ENCODE data around the gene NPY.

NPY gene

GRCh38 chr7:24318326-24318725 lies 34.3 kb downstream of the NPY start:
- no peak for DNase-seq

- no peak for DNase-seq
Observed at GRCh38 chr7:24319209-24319608, 35.2 kb downstream of the NPY start.

GRCh38 chr7:24323961-24324480 lies 40.0 kb downstream of the NPY start:
- DNase-seq: no peak

- DNase-seq: no peak
Observed at GRCh38 chr7:24325708-24326107, 41.7 kb downstream of the NPY start.

GRCh38 chr7:24328050-24328449 lies 44.1 kb downstream of the NPY start:
- no peak for DNase-seq

- DNase-seq: no peak
Observed at GRCh38 chr7:24328894-24329293, 44.9 kb downstream of the NPY start.

GRCh38 chr7:24334012-24334411 lies 50.0 kb downstream of the NPY start:
- no peak for DNase-seq

GRCh38 chr7:24334627-24335026 lies 50.6 kb downstream of the NPY start:
- DNase-seq: no peak

GRCh38 chr7:24336461-24336860 lies 52.5 kb downstream of the NPY start:
- no peak for DNase-seq

- DNase-seq: no peak
Observed at GRCh38 chr7:24337180-24337579, 53.2 kb downstream of the NPY start.

GRCh38 chr7:24339575-24339974 lies 55.6 kb downstream of the NPY start:
- DNase-seq: no peak

GRCh38 chr7:24340727-24341126 lies 56.7 kb downstream of the NPY start:
- DNase-seq: no peak

Data from SHP77 treated with DMSO at 0.1 percent for 48 hours (cell line).